SK-N-SH treated with all-trans-retinoic acid at 6 μM for 48 hours (cell line): Measurements from ENCODE around the gene MAP3K15.

Experiments
- ATAC-seq: fragments of 200-7000 bp; cut with Tn5 transposase; 3 replicates; pipeline ENCODE4 v1.9.1; 2020; ENCODE audit warnings: mild to moderate bottlenecking, moderate library complexity
- BACH2 ChIP-seq: fragments of 250-450 bp; sonication (Bioruptor Pico); IDR thresholded peaks from 2 replicates; pipeline ENCODE4 v1.9.0; 2021; ENCODE audit warnings: mild to moderate bottlenecking, borderline replicate concordance
- CREB5 ChIP-seq: fragments of 250-450 bp; sonication (Bioruptor Pico); IDR thresholded peaks from 2 replicates; pipeline ENCODE4 v1.5.1; 2020; ENCODE audit warnings: low read depth, mild to moderate bottlenecking, moderate library complexity
- CSDC2 ChIP-seq: fragments of 250-450 bp; sonication (Bioruptor Pico); IDR thresholded peaks from 2 replicates; pipeline ENCODE4 v1.5.0; 2020; ENCODE audit warnings: mild to moderate bottlenecking, moderate library complexity
- ESRRG ChIP-seq: fragments of 250-450 bp; sonication (Bioruptor Pico); IDR thresholded peaks from 2 replicates; pipeline ENCODE4 v1.6.1; 2021; ENCODE audit warnings: mild to moderate bottlenecking
- GLIS3 ChIP-seq: fragments of 250-450 bp; sonication (Bioruptor Pico); IDR thresholded peaks from 2 replicates; pipeline ENCODE4 v1.5.0; 2020; ENCODE audit warnings: mild to moderate bottlenecking, moderate library complexity
- ISL1 ChIP-seq: fragments of 250-450 bp; sonication (Bioruptor Pico); IDR thresholded peaks from 2 replicates; pipeline ENCODE4 v2.1.2; 2022; ENCODE audit warnings: mild to moderate bottlenecking, moderate library complexity
- OSR1 ChIP-seq: fragments of 250-450 bp; sonication (Bioruptor Pico); IDR thresholded peaks from 2 replicates; pipeline ENCODE4 v1.8.0; 2022; ENCODE audit warnings: moderate library complexity, mild to moderate bottlenecking, inconsistent platforms
- PATZ1 ChIP-seq: fragments of 250-450 bp; sonication (Bioruptor Pico); IDR thresholded peaks from 2 replicates; pipeline ENCODE4 v1.8.0; 2020; ENCODE audit warnings: mild to moderate bottlenecking, moderate library complexity, borderline replicate concordance
- POU6F1 ChIP-seq: fragments of 250-450 bp; sonication (Bioruptor Pico); IDR thresholded peaks from 2 replicates; pipeline ENCODE4 v1.8.0; 2021; ENCODE audit warnings: low read depth, mild to moderate bottlenecking, moderate library complexity, borderline replicate concordance
- PPARA ChIP-seq: fragments of 250-450 bp; sonication (Bioruptor Pico); IDR thresholded peaks from 2 replicates; pipeline ENCODE4 v1.5.0; 2020; ENCODE audit warnings: mild to moderate bottlenecking, borderline replicate concordance
- RARB ChIP-seq: fragments of 250-450 bp; sonication (Bioruptor Pico); IDR thresholded peaks from 2 replicates; pipeline ENCODE4 v1.8.0; 2021; ENCODE audit warnings: mild to moderate bottlenecking, moderate library complexity
- SNAI2 ChIP-seq: fragments of 250-450 bp; sonication (Bioruptor Pico); IDR thresholded peaks from 2 replicates; pipeline ENCODE4 v1.5.0; 2020; ENCODE audit warnings: mild to moderate bottlenecking, moderate library complexity
- TCF4 ChIP-seq: fragments of 250-450 bp; sonication (Bioruptor Pico); IDR thresholded peaks from 2 replicates; pipeline ENCODE4 v1.8.0; 2021; ENCODE audit warnings: mild to moderate bottlenecking, moderate library complexity, borderline replicate concordance
- TOX ChIP-seq: fragments of 250-450 bp; sonication (Bioruptor Pico); IDR thresholded peaks from 2 replicates; pipeline ENCODE4 v1.8.0; 2021; ENCODE audit warnings: mild to moderate bottlenecking, moderate library complexity, borderline replicate concordance
- ZC3H10 ChIP-seq: fragments of 250-450 bp; sonication (Bioruptor Pico); IDR thresholded peaks from 2 replicates; pipeline ENCODE4 v1.5.1; 2021; ENCODE audit warnings: mild to moderate bottlenecking, moderate library complexity
- ZFP3 ChIP-seq: fragments of 250-450 bp; sonication (Bioruptor Pico); IDR thresholded peaks from 2 replicates; pipeline ENCODE4 v1.5.0; 2020; ENCODE audit warnings: mild to moderate bottlenecking, moderate library complexity
- ZFP30 ChIP-seq: fragments of 450-650 bp; formaldehyde crosslinking; IDR thresholded peaks from 2 replicates; pipeline ENCODE4 v1.5.0; 2022; ENCODE audit warnings: mild to moderate bottlenecking, moderate library complexity
- ZNF565 ChIP-seq: fragments of 450-650 bp; formaldehyde crosslinking; conservative IDR thresholded peaks from 2 replicates; pipeline ENCODE4 v1.5.0; 2020; ENCODE audit warnings: low read depth, mild to moderate bottlenecking, moderate library complexity
- ZNF70 ChIP-seq: fragments of 450-650 bp; formaldehyde crosslinking; IDR thresholded peaks from 2 replicates; pipeline ENCODE4 v1.5.0; 2020; ENCODE audit warnings: mild to moderate bottlenecking, moderate library complexity
- ZNF8 ChIP-seq: fragments of 450-650 bp; formaldehyde crosslinking; IDR thresholded peaks from 2 replicates; pipeline ENCODE4 v1.5.0; 2020; ENCODE audit warnings: mild to moderate bottlenecking, moderate library complexity
- TF ChIP-seq, protein P1 (sequence below): fragments of 250-450 bp; sonication (Bioruptor Pico); IDR thresholded peaks from 2 replicates; pipeline ENCODE4 v1.5.1; 2021; ENCODE audit warnings: mild to moderate bottlenecking, moderate library complexity
- TF ChIP-seq, protein P2 (sequence below): fragments of 250-450 bp; sonication (Bioruptor Pico); IDR thresholded peaks from 2 replicates; pipeline ENCODE4 v1.5.0; 2020; ENCODE audit warnings: mild to moderate bottlenecking, moderate library complexity

The MAP3K15 gene

DNA sequence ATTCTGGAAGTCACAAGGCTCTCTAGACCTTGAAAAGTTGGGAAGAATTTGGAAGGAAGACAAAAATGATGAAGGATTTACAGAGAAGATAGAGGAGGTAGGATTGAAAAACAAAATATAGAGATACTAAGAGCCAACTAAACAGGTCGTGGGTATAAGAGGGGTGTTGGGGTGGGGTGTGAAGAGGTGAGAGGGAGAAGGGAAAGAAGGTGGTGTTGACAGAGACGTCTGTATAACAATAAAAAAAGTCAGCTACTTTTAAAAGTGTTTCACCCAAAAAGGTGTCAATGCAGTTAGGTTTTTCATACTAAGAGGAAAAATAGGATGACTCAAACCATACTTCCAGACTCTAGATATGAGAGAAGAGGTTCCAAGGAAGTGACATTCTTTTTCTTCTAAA lies 33.0 kb upstream of the MAP3K15 start:
- ATAC-seq = no peak
- TF ChIP-seq PATZ1 (CRISPR knock-in tag) = no peak
- no peak for TF ChIP-seq POU6F1 (CRISPR knock-in tag)
- no peak for TF ChIP-seq PPARA (CRISPR knock-in tag)
- no peak for TF ChIP-seq ZFP30 (CRISPR knock-in tag)
- TF ChIP-seq CSDC2 = no peak
- TF ChIP-seq TCF4 = no peak
- no peak for TF ChIP-seq OSR1
- TF ChIP-seq, protein P1, sequence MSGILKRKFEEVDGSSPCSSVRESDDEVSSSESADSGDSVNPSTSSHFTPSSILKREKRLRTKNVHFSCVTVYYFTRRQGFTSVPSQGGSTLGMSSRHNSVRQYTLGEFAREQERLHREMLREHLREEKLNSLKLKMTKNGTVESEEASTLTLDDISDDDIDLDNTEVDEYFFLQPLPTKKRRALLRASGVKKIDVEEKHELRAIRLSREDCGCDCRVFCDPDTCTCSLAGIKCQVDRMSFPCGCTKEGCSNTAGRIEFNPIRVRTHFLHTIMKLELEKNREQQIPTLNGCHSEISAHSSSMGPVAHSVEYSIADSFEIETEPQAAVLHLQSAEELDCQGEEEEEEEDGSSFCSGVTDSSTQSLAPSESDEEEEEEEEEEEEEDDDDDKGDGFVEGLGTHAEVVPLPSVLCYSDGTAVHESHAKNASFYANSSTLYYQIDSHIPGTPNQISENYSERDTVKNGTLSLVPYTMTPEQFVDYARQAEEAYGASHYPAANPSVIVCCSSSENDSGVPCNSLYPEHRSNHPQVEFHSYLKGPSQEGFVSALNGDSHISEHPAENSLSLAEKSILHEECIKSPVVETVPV (CRISPR knock-in tag) = no peak
- no peak for TF ChIP-seq SNAI2
- TF ChIP-seq GLIS3 = no peak
- TF ChIP-seq RARB (CRISPR knock-in tag) = no peak
- TF ChIP-seq ZC3H10 (CRISPR knock-in tag) = no peak
- no peak for TF ChIP-seq ISL1 (CRISPR knock-in tag)
- TF ChIP-seq ZFP3 (CRISPR knock-in tag) = no peak

DNA sequence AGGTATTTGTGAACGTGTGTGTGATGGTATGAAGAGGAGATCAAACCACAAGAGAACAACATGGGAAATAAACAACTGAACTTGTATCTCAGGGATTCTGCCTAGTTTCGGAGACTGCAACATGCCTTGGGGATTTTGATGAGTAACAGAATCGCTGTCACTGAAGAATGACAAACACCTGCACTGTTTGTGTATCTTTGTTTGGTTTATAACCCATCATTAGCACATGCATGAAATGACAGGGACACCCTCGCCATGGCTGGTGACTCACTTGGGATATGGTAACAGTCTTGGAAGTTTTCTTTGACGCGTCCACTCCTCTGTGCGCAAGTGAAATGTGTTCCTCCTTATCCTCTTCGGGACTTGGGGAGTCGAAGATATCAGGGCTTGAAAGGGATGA lies 30.3 kb upstream of the MAP3K15 start:
- ATAC-seq = no peak
- TF ChIP-seq ZC3H10 (CRISPR knock-in tag) (no peak), ISL1 (CRISPR knock-in tag) (no peak), CSDC2 (no peak), BACH2 (CRISPR knock-in tag) (no peak), ESRRG (CRISPR knock-in tag) (no peak), ZNF8 (CRISPR knock-in tag) (no peak), SNAI2 (no peak), PPARA (CRISPR knock-in tag) (no peak), CREB5 (CRISPR knock-in tag) (no peak), ZNF70 (CRISPR knock-in tag) (no peak), ZFP3 (CRISPR knock-in tag) (no peak), TOX (CRISPR knock-in tag) (no peak)

DNA sequence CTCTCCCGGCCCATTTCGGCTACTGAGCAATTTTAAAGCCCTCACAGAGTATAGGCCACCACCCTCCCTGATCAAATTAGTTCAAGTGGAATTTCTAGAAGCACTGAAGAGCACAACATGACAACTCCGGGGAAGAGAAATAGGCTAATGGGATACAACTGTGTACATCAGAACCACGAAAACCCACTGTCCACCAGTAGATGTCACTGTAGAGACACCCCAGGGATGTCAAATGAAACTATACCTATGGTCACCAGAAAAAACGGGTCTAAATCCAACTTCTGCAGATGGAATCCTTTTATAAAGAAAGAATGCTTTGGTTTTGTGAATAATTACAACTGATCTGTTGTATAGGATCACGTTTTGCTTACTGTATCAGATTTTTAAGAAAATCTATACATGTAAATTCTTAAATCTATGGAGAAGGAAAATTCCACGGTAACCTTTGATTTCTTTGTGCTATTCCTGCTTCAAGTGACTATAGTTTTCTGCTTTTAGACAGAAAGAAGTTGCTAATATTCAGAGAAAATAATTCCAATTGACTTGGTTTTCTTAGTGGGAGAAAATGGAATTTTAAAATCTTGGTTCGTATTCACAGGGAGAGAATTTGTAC lies 29.5 kb upstream of the MAP3K15 start:
- ATAC-seq = peak; percentile 97
- TF ChIP-seq ZNF70 (CRISPR knock-in tag) (no peak), CSDC2 (no peak), ZFP30 (CRISPR knock-in tag) (no peak), BACH2 (CRISPR knock-in tag) (no peak), SNAI2 (no peak), ESRRG (CRISPR knock-in tag) (no peak), PATZ1 (CRISPR knock-in tag) (no peak), ZC3H10 (CRISPR knock-in tag) (no peak), OSR1 (no peak), GLIS3 (no peak), ZNF8 (CRISPR knock-in tag) (no peak), RARB (CRISPR knock-in tag) (no peak), ISL1 (CRISPR knock-in tag) (no peak), TOX (CRISPR knock-in tag) (no peak), ZNF565 (CRISPR knock-in tag) (no peak), ZFP3 (CRISPR knock-in tag) (no peak)
- TF ChIP-seq, protein P2, sequence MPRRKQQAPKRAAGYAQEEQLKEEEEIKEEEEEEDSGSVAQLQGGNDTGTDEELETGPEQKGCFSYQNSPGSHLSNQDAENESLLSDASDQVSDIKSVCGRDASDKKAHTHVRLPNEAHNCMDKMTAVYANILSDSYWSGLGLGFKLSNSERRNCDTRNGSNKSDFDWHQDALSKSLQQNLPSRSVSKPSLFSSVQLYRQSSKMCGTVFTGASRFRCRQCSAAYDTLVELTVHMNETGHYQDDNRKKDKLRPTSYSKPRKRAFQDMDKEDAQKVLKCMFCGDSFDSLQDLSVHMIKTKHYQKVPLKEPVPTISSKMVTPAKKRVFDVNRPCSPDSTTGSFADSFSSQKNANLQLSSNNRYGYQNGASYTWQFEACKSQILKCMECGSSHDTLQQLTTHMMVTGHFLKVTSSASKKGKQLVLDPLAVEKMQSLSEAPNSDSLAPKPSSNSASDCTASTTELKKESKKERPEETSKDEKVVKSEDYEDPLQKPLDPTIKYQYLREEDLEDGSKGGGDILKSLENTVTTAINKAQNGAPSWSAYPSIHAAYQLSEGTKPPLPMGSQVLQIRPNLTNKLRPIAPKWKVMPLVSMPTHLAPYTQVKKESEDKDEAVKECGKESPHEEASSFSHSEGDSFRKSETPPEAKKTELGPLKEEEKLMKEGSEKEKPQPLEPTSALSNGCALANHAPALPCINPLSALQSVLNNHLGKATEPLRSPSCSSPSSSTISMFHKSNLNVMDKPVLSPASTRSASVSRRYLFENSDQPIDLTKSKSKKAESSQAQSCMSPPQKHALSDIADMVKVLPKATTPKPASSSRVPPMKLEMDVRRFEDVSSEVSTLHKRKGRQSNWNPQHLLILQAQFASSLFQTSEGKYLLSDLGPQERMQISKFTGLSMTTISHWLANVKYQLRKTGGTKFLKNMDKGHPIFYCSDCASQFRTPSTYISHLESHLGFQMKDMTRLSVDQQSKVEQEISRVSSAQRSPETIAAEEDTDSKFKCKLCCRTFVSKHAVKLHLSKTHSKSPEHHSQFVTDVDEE = no peak
- TF ChIP-seq, protein P1 (CRISPR knock-in tag) = no peak
